Keratinocyte (primary cell): ENCODE measurements around the gene PRLR. TPM values are rescaled to one million over a fixed set of nuclear protein-coding genes. Genes with fewer than 3 reads are reported as not detected.

ENCODE experiments used
- DNase-seq: peaks from one replicate; pipeline ENCODE4 v3.0.0-alpha.2; 2011; ENCODE audit warnings: low read depth, missing footprints, low spot score
- FAIRE-seq: peaks from 2 replicates; lab custom pipeline; 2011; peaks lifted over from hg19 to GRCh38; lab: Jason Lieb, UNC
- H2AFZ ChIP-seq: 2 replicates; pipeline ENCODE4 v1.6.0; 2012; ENCODE audit warnings: low read length, control low read depth, inconsistent platforms; ENCODE audit not compliant: control insufficient read depth
- H3K27ac ChIP-seq: 2 replicates; pipeline ENCODE4 v1.5.1; 2011; ENCODE audit warnings: low read length; ENCODE audit not compliant: control insufficient read depth, insufficient read depth
- H3K27me3 ChIP-seq: 3 replicates; pipeline ENCODE4 v1.6.0; 2011; ENCODE audit warnings: low read length; ENCODE audit not compliant: control insufficient read depth, insufficient read depth; ENCODE audit errors: extremely low read depth
- H3K36me3 ChIP-seq, 2 experiments: 2 replicates in 1 of 2; 3 replicates in 1 of 2; pipeline ENCODE4 v1.5.1; 2011; ENCODE audit warnings: low read length in 2 of 2, mild to moderate bottlenecking in 1 of 2; ENCODE audit not compliant: control insufficient read depth in 2 of 2, insufficient read depth in 2 of 2; ENCODE audit errors: extremely low read depth in 1 of 2
- H3K4me1 ChIP-seq: 3 replicates; pipeline ENCODE4 v1.5.1; 2011; ENCODE audit warnings: low read length; ENCODE audit not compliant: control insufficient read depth, insufficient read depth; ENCODE audit errors: extremely low read depth
- H3K4me2 ChIP-seq: 3 replicates; pipeline ENCODE4 v1.6.0; 2011; ENCODE audit warnings: low read depth, low read length; ENCODE audit not compliant: control insufficient read depth, insufficient read depth; ENCODE audit errors: extremely low read depth
- H3K4me3 ChIP-seq, 3 experiments: fragments of 200-600 bp in 1 of 3; sonication (generic) in 1 of 3; 2 replicates in 2 of 3; 3 replicates in 1 of 3; pipeline ENCODE4 v1.5.1; 2011 to 2016; ENCODE audit warnings: low read length in 3 of 3, mild to moderate bottlenecking in 3 of 3, control low read depth in 2 of 3, inconsistent platforms in 1 of 3, low read depth in 1 of 3, mixed read lengths in 1 of 3, mixed run types in 1 of 3, moderate library complexity in 1 of 3; ENCODE audit not compliant: control insufficient read depth in 2 of 3, insufficient read depth in 2 of 3; ENCODE audit errors: extremely low read depth in 1 of 3
- H3K79me2 ChIP-seq: 2 replicates; pipeline ENCODE4 v1.6.0; 2012; ENCODE audit warnings: low read length; ENCODE audit not compliant: control insufficient read depth, insufficient read depth
- H3K9ac ChIP-seq: 3 replicates; pipeline ENCODE4 v1.6.0; 2011; ENCODE audit warnings: low read length; ENCODE audit not compliant: control insufficient read depth, insufficient read depth; ENCODE audit errors: extremely low read depth
- H3K9me1 ChIP-seq: 3 replicates; pipeline ENCODE4 v1.6.0; 2011; ENCODE audit warnings: low read length; ENCODE audit not compliant: control insufficient read depth, insufficient read depth; ENCODE audit errors: extremely low read depth
- H3K9me3 ChIP-seq: 2 replicates; pipeline ENCODE4 v1.5.1; 2012; ENCODE audit warnings: low read depth, low read length; ENCODE audit not compliant: control insufficient read depth
- H4K20me1 ChIP-seq: 3 replicates; pipeline ENCODE4 v1.6.0; 2011; ENCODE audit warnings: low read length; ENCODE audit not compliant: control insufficient read depth, insufficient read depth; ENCODE audit errors: extremely low read depth
- EZH2 ChIP-seq: IDR thresholded peaks from one replicate; pipeline ENCODE4 v1.6.1; 2012; ENCODE audit warnings: inconsistent platforms, mild to moderate bottlenecking, low read length, moderate library complexity
- dilution Hi-C: fragments of 300-500 bp; cut with MboI; formaldehyde crosslinking; loops from one replicate; pipeline ENCODE4 v1.7.0; 2020; ENCODE audit warnings: low sequenced_read_pairs; ENCODE audit not compliant: extremely low pct_ligation_motif_present
- polyA plus RNA-seq, 5 experiments: library from polyadenylated mRNA; depleted of rRNA in 3 of 5; stranded (reverse) in 3 of 5; stranded (forward) in 1 of 5; unstranded in 1 of 5; fragments of >200 nt; gene quantifications; 1 replicate in 1 of 5; 2 replicates in 3 of 5; 3 replicates in 1 of 5; pipeline versions ENCODE4 v1.2.1 to v1.2.3, GENCODE V29; 2011 to 2012; ENCODE audit warnings: missing spikeins in 2 of 5, low read depth in 1 of 5, low replicate concordance in 1 of 5
- TF ChIP-seq, protein P1 (sequence below), 3 experiments: IDR thresholded peaks in 1 of 3; conservative IDR thresholded peaks in 1 of 3; optimal IDR thresholded peaks in 1 of 3; 2 replicates in 2 of 3; 3 replicates in 1 of 3; pipeline versions ENCODE3 to v1.5.1; 2011; ENCODE audit warnings: low read length in 3 of 3, mild to moderate bottlenecking in 3 of 3, moderate library complexity in 2 of 3, control low read depth in 1 of 3, inconsistent platforms in 1 of 3; ENCODE audit not compliant: insufficient read depth in 2 of 3; ENCODE audit errors: extremely low read depth in 1 of 3

The PRLR gene
- polyA plus RNA-seq, 1 donor (not counting 4 experiments of a cell fraction or from before 2014, with no cell fraction given), result 0.04 TPM

DNA sequence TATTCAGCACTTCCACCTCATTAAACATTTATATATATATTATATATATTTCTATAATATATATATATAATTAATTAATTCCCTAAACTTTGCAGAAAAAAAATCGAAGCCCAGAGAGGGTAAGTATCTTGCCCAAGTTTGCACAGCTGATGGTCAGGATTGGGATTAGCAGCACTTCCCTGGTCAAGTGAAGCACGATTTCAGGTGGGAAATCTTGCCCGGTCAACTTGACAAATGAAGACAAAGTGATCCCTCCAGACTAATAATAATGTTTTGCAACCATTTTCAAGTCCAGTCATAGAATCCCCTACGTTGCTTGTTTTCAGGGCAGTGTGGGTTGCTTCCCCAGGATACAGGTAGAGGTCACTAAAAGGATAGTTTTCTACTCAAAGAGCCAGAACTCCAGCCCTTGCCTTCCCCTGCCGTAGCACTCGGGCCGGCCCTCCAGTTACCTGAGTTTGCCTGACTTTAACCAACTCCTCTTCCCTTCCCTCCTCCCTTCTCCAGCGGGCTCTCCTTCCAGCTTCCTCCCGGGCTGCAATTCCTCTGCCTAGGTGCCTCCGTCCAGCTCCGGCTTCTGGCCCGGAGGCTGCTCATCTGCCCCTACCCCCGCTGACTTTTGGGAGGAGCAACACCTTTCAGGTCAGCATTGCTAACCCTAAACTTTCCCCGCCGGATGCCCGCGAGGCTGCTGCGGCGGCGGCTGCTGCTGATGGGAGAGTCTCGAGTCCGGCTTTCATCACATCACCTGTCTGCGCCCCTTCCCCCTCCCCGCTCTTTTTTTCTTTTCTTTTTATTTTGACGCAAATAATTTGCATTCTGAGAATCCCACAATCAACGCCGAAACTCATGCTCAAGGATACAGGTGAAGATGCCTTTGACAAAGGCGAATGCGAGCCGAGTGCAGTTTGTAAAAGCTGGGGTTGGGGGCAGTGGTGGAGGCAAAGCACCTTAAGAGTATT is 930 bp downstream of the PRLR start:
- H3K9me3 ChIP-seq, result no peaks in the 10 kb centered on the region
- peak overlapping the region; percentile 8 for H2AFZ ChIP-seq
- FAIRE-seq (no peak), DNase-seq (no peak)
- no peaks in the 10 kb centered on the region for H3K79me2 ChIP-seq
- H3K27me3 ChIP-seq, result peaks cover 27% of the 10 kb centered on the region
- H3K9ac ChIP-seq, result no peak overlapping the region
- TF ChIP-seq, protein P1, sequence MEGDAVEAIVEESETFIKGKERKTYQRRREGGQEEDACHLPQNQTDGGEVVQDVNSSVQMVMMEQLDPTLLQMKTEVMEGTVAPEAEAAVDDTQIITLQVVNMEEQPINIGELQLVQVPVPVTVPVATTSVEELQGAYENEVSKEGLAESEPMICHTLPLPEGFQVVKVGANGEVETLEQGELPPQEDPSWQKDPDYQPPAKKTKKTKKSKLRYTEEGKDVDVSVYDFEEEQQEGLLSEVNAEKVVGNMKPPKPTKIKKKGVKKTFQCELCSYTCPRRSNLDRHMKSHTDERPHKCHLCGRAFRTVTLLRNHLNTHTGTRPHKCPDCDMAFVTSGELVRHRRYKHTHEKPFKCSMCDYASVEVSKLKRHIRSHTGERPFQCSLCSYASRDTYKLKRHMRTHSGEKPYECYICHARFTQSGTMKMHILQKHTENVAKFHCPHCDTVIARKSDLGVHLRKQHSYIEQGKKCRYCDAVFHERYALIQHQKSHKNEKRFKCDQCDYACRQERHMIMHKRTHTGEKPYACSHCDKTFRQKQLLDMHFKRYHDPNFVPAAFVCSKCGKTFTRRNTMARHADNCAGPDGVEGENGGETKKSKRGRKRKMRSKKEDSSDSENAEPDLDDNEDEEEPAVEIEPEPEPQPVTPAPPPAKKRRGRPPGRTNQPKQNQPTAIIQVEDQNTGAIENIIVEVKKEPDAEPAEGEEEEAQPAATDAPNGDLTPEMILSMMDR (optimal IDR thresholded peaks at IDR 0.05 in 1 of 3, IDR thresholded peaks at IDR 0.05 in 1 of 3, conservative IDR thresholded peaks at IDR 0.05 in 1 of 3; ENCODE audit: extremely low read depth in 1 of 3, insufficient read depth in 2 of 3, low read length in 3 of 3), result peak in 2 of 3 experiments; percentile 20 to 37
- peak; percentile 84 for TF ChIP-seq EZH2
- peak overlapping the region in 2 of 3 experiments; percentile 27 to 42 for H3K4me3 ChIP-seq
- no peak overlapping the region for H3K27ac ChIP-seq
- H3K36me3 ChIP-seq, result no peaks in the 10 kb centered on the region
- H3K4me1 ChIP-seq, result peaks cover 10% of the 10 kb centered on the region
- H3K4me2 ChIP-seq, result peak overlapping the region; percentile 72
- H4K20me1 ChIP-seq, result no peaks in the 10 kb centered on the region
- H3K9me1 ChIP-seq, result no peaks in the 10 kb centered on the region
- dilution Hi-C loops, result no loop called here

DNA sequence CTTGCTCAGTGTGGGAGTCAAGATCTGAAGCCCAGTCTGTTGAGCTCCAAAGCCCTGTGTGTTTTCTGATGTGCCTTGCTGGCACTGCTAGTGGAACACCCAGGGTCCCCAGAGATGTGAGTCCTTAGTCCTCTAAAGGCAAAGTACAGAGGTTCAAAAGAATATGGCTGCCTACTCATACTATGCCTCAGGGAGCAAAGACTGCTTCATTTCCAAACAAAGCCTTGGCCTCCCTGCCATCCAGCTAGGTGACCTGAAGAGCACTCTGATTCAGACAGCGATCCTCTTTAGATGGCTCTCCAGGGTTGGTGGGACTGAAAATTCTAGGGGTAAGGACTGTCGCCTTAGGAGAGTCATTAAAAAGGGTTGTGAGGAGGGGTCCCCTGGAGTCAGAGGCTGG is 2.0 kb downstream of the PRLR start:
- no peak overlapping the region for H3K4me2 ChIP-seq
- H3K36me3 ChIP-seq, result no peaks in the 10 kb centered on the region
- TF ChIP-seq, protein P1 (optimal IDR thresholded peaks at IDR 0.05 in 1 of 3, IDR thresholded peaks at IDR 0.05 in 1 of 3, conservative IDR thresholded peaks at IDR 0.05 in 1 of 3; ENCODE audit: extremely low read depth in 1 of 3, insufficient read depth in 2 of 3, low read length in 3 of 3), result no peak
- TF ChIP-seq EZH2, result no peak
- H3K27ac ChIP-seq, result no peak overlapping the region
- no peak overlapping the region for H3K9ac ChIP-seq
- H3K4me3 ChIP-seq, result no peak overlapping the region
- H3K27me3 ChIP-seq, result peaks cover 27% of the 10 kb centered on the region
- DNase-seq (no peak), FAIRE-seq (no peak)
- no peaks in the 10 kb centered on the region for H4K20me1 ChIP-seq
- dilution Hi-C loops, result no loop called here
- no peaks in the 10 kb centered on the region for H3K9me3 ChIP-seq
- H3K79me2 ChIP-seq, result no peaks in the 10 kb centered on the region
- no peak overlapping the region for H2AFZ ChIP-seq
- H3K4me1 ChIP-seq, result peaks cover 10% of the 10 kb centered on the region
- H3K9me1 ChIP-seq, result no peaks in the 10 kb centered on the region
